Upper lobe of left lung (tissue), 4 donors: ENCODE results near the gene CISD1.

Experiments
- CTCF ChIP-seq, 6 experiments: fragments of 450-650 bp in 4 of 6; fragments of 200-600 bp in 2 of 6; sonication (generic) in 2 of 6; IDR thresholded peaks; one replicate each; pipeline ENCODE4 v1.5.1; 2016 to 2019; ENCODE audit warnings: antibody characterized with exemption in 6 of 6
- EP300 ChIP-seq, 4 donors: sonication (generic); formaldehyde crosslinking; IDR thresholded peaks; one replicate each; pipeline ENCODE4 v1.5.1; 2017; ENCODE audit warnings: antibody characterized with exemption in 4 of 4, control low read depth in 2 of 4

- TF ChIP-seq CTCF (IDR thresholded peaks at IDR 0.05) (no peak), EP300 (IDR thresholded peaks at IDR 0.05) (no peak)
Measured at GRCh38 chr10:58258977-58259692, 9.8 kb upstream of the CISD1 start.
